CD14-positive monocyte (primary cell): ENCODE data around the gene TBCCD1. TPM values are rescaled to one million over a fixed set of nuclear protein-coding genes. Genes with fewer than 3 reads are reported as not detected.

ENCODE experiments used
- DNase-seq, 3 donors: peaks; one replicate each; pipeline ENCODE4 v3.0.0-alpha.2; 2011 to 2022
- H2AFZ ChIP-seq: 2 replicates; pipeline ENCODE4 v1.6.0; 2012; ENCODE audit warnings: mild to moderate bottlenecking, low read depth, low read length, inconsistent platforms; ENCODE audit not compliant: insufficient read depth, poor library complexity, severe bottlenecking
- H3K27ac ChIP-seq, 2 donors: 1 replicate in 1 of 2; 2 replicates in 1 of 2; pipeline ENCODE4 v1.5.1; 2012 to 2013; ENCODE audit warnings: low read length in 2 of 2, control low read depth in 1 of 2, inconsistent platforms in 1 of 2, low read depth in 1 of 2, mild to moderate bottlenecking in 1 of 2
- H3K27me3 ChIP-seq, 2 donors: one replicate each; pipeline versions ENCODE4 v1.6.0 to v1.6.1; 2011 to 2013; ENCODE audit warnings: low read length in 2 of 2; ENCODE audit not compliant: control insufficient read depth in 2 of 2, insufficient read depth in 2 of 2
- H3K36me3 ChIP-seq, 2 donors: replicated peaks in 1 of 2; 1 replicate in 1 of 2; 2 replicates in 1 of 2; pipeline versions ENCODE4 v1.5.1 to v1.6.1; 2012 to 2013; ENCODE audit warnings: low read length in 2 of 2, control low read depth in 1 of 2, inconsistent platforms in 1 of 2, mild to moderate bottlenecking in 1 of 2; ENCODE audit not compliant: insufficient read depth in 2 of 2, control insufficient read depth in 1 of 2
- H3K4me1 ChIP-seq, 2 donors: 1 replicate in 1 of 2; 2 replicates in 1 of 2; pipeline versions ENCODE4 v1.5.1 to v1.6.1; 2012 to 2013; ENCODE audit warnings: low read length in 2 of 2, control low read depth in 1 of 2, inconsistent platforms in 1 of 2, mild to moderate bottlenecking in 1 of 2, moderate library complexity in 1 of 2; ENCODE audit not compliant: insufficient read depth in 2 of 2, control insufficient read depth in 1 of 2
- H3K4me2 ChIP-seq: replicated peaks from 2 replicates; pipeline ENCODE3; 2012; ENCODE audit warnings: low read length, moderate library complexity, mild to moderate bottlenecking; ENCODE audit not compliant: poor library complexity, severe bottlenecking; ENCODE audit errors: extremely low read depth
- H3K4me3 ChIP-seq, 3 experiments: fragments of 200-600 bp in 1 of 3; sonication (generic) in 1 of 3; replicated peaks in 1 of 3; 1 replicate in 2 of 3; 2 replicates in 1 of 3; pipeline ENCODE4 v1.5.1; 2011 to 2013; ENCODE audit warnings: low read length in 3 of 3, mild to moderate bottlenecking in 3 of 3, control low read depth in 2 of 3, low read depth in 2 of 3, inconsistent platforms in 1 of 3, moderate library complexity in 1 of 3
- H3K79me2 ChIP-seq: 2 replicates; pipeline ENCODE4 v1.6.0; 2012; ENCODE audit warnings: mild to moderate bottlenecking, control low read depth, inconsistent platforms, low read length, moderate library complexity; ENCODE audit not compliant: insufficient read depth
- H3K9ac ChIP-seq: 2 replicates; pipeline ENCODE4 v1.6.0; 2017; ENCODE audit warnings: low read length, mild to moderate bottlenecking; ENCODE audit not compliant: insufficient read depth, poor library complexity, severe bottlenecking
- H3K9me3 ChIP-seq, 2 donors: replicated peaks in 1 of 2; 1 replicate in 1 of 2; 2 replicates in 1 of 2; pipeline versions ENCODE4 v1.5.1 to v1.6.1; 2012 to 2013; ENCODE audit warnings: low read length in 2 of 2, control low read depth in 1 of 2; ENCODE audit not compliant: control insufficient read depth in 1 of 2, insufficient read depth in 1 of 2
- H4K20me1 ChIP-seq: 2 replicates; pipeline ENCODE4 v1.6.0; 2012; ENCODE audit warnings: mild to moderate bottlenecking, low read length, control low read depth, moderate library complexity; ENCODE audit not compliant: insufficient read depth
- H3K27ac Mint-ChIP-seq, 7 donors: one replicate each; pipeline ENCODE4 v1.8.0; 2020; ENCODE audit warnings: mild to moderate bottlenecking in 7 of 7, mixed read lengths in 7 of 7, moderate library complexity in 6 of 7, inconsistent platforms in 2 of 7
- H3K27me3 Mint-ChIP-seq, 3 donors: one replicate each; pipeline ENCODE4 v1.8.0; 2021 to 2022; ENCODE audit warnings: low read depth in 3 of 3, mild to moderate bottlenecking in 3 of 3, mixed read lengths in 3 of 3, moderate library complexity in 3 of 3, inconsistent platforms in 1 of 3
- H3K36me3 Mint-ChIP-seq, 2 donors: one replicate each; pipeline ENCODE4 v1.8.0; 2020; ENCODE audit warnings: mixed read lengths in 2 of 2, inconsistent platforms in 1 of 2, mild to moderate bottlenecking in 1 of 2
- H3K4me1 Mint-ChIP-seq: one replicate; pipeline ENCODE4 v1.8.0; 2020; ENCODE audit warnings: mild to moderate bottlenecking, mixed read lengths
- H3K4me3 Mint-ChIP-seq, 2 donors: one replicate each; pipeline ENCODE4 v1.8.0; 2020; ENCODE audit warnings: mild to moderate bottlenecking in 2 of 2, mixed read lengths in 2 of 2, moderate library complexity in 1 of 2
- H3K9me3 Mint-ChIP-seq, 7 donors: one replicate each; pipeline ENCODE4 v1.8.0; 2020 to 2022; ENCODE audit warnings: mixed read lengths in 7 of 7, mild to moderate bottlenecking in 6 of 7, moderate library complexity in 6 of 7, inconsistent platforms in 2 of 7
- CTCF ChIP-seq: fragments of 200-600 bp; IDR thresholded peaks from one replicate; pipeline ENCODE4 v1.8.0; 2022; ENCODE audit warnings: antibody characterized with exemption, mild to moderate bottlenecking
- WGBS: methylation state at CpG from one replicate; pipeline ENCODE4 v1.1.5; 2013; ENCODE audit warnings: missing lambda C conversion rate; ENCODE audit not compliant: insufficient coverage; 5-methylcytosine and 5-hydroxymethylcytosine counted together
- intact Hi-C, 2 donors: fragments of 100-400 bp; cut with micrococcal nuclease; formaldehyde crosslinking; loops; one replicate each; pipeline versions ENCODE4 v1.15.0 to v1.15.1; 2023
- polyA plus RNA-seq, 3 donors: library from polyadenylated mRNA; depleted of rRNA in 1 of 3; unstranded in 2 of 3; stranded (reverse) in 1 of 3; fragments of 300-500 nt in 2 of 3; fragments of >200 nt in 1 of 3; fragmentation: Illumina TruSeq in 2 of 3; gene quantifications; 1 replicate in 2 of 3; 2 replicates in 1 of 3; pipeline ENCODE4 v1.2.3, GENCODE V29; 2012 to 2021

Gene TBCCD1
- polyA plus RNA-seq, 3 donors, result 9.2 to 9.6 (median 9.6) TPM

GRCh38 chr3:186589121-186589520 is 22.0 kb upstream of the TBCCD1 start:
- no peak for TF ChIP-seq CTCF
- H2AFZ ChIP-seq, result no peak overlapping the region
- H3K36me3 Mint-ChIP-seq, result peaks cover 20 to 26% of the 10 kb centered on the region in 2 donors
- H3K9me3 Mint-ChIP-seq, result no peaks in the 10 kb centered on the region
- peaks cover 18 to 23% of the 10 kb centered on the region in 2 donors for H3K36me3 ChIP-seq
- no peak overlapping the region for H3K4me3 ChIP-seq
- H3K9ac ChIP-seq, result no peak overlapping the region
- no peak overlapping the region for H3K27ac Mint-ChIP-seq
- no CpG with 5 or more reads among the region's 3 CpGs for WGBS
- no peaks in the 10 kb centered on the region for H3K79me2 ChIP-seq
- H3K27me3 ChIP-seq, result no peaks in the 10 kb centered on the region
- no peaks in the 10 kb centered on the region for H4K20me1 ChIP-seq
- no peaks in the 10 kb centered on the region for H3K4me1 ChIP-seq
- no peaks in the 10 kb centered on the region for H3K4me1 Mint-ChIP-seq
- H3K9me3 ChIP-seq, result no peaks in the 10 kb centered on the region
- peaks cover 0 to 5% (median 0%) of the 10 kb centered on the region in 3 donors for H3K27me3 Mint-ChIP-seq
- no peak overlapping the region for H3K27ac ChIP-seq
- no peak for DNase-seq
- intact Hi-C loops, result no loop called here
- no peak overlapping the region for H3K4me2 ChIP-seq
- H3K4me3 Mint-ChIP-seq, result no peak overlapping the region

GRCh38 chr3:186588632-186589031 is 21.5 kb upstream of the TBCCD1 start:
- no peaks in the 10 kb centered on the region for H3K4me1 ChIP-seq
- DNase-seq, result no peak
- WGBS, result no CpG with 5 or more reads among the region's 2 CpGs
- H3K27me3 Mint-ChIP-seq, result peaks cover 0 to 5% (median 0%) of the 10 kb centered on the region in 3 donors
- no peak overlapping the region for H3K4me2 ChIP-seq
- no peak overlapping the region for H3K4me3 ChIP-seq
- H3K27ac Mint-ChIP-seq, result no peak overlapping the region
- H3K4me3 Mint-ChIP-seq, result no peak overlapping the region
- H3K9me3 ChIP-seq, result no peaks in the 10 kb centered on the region
- peaks cover 25 to 31% of the 10 kb centered on the region in 2 donors for H3K36me3 Mint-ChIP-seq
- H2AFZ ChIP-seq, result no peak overlapping the region
- peaks cover 23 to 28% of the 10 kb centered on the region in 2 donors for H3K36me3 ChIP-seq
- no peaks in the 10 kb centered on the region for H4K20me1 ChIP-seq
- no peaks in the 10 kb centered on the region for H3K9me3 Mint-ChIP-seq
- H3K79me2 ChIP-seq, result no peaks in the 10 kb centered on the region
- no peaks in the 10 kb centered on the region for H3K4me1 Mint-ChIP-seq
- TF ChIP-seq CTCF, result no peak
- intact Hi-C loops, result no loop called here
- H3K27me3 ChIP-seq, result no peaks in the 10 kb centered on the region
- no peak overlapping the region for H3K9ac ChIP-seq
- H3K27ac ChIP-seq, result no peak overlapping the region
